K562 treated with DMSO at 1 percent for 12 hours (cell line): ENCODE data around the gene LHX2. TPM values are rescaled to one million over a fixed set of nuclear protein-coding genes. Genes with fewer than 3 reads are reported as not detected.

Experiments
- total RNA-seq: library from RNA; unstranded; fragments of 300-600 nt; gene quantifications from 2 replicates; pipeline ENCODE4 v1.2.3, GENCODE V29; 2022; ENCODE audit not compliant: insufficient read depth

LHX2 gene, protein sequence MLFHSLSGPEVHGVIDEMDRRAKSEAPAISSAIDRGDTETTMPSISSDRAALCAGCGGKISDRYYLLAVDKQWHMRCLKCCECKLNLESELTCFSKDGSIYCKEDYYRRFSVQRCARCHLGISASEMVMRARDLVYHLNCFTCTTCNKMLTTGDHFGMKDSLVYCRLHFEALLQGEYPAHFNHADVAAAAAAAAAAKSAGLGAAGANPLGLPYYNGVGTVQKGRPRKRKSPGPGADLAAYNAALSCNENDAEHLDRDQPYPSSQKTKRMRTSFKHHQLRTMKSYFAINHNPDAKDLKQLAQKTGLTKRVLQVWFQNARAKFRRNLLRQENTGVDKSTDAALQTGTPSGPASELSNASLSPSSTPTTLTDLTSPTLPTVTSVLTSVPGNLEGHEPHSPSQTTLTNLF
- total RNA-seq: not detected in 2 replicates

DNA sequence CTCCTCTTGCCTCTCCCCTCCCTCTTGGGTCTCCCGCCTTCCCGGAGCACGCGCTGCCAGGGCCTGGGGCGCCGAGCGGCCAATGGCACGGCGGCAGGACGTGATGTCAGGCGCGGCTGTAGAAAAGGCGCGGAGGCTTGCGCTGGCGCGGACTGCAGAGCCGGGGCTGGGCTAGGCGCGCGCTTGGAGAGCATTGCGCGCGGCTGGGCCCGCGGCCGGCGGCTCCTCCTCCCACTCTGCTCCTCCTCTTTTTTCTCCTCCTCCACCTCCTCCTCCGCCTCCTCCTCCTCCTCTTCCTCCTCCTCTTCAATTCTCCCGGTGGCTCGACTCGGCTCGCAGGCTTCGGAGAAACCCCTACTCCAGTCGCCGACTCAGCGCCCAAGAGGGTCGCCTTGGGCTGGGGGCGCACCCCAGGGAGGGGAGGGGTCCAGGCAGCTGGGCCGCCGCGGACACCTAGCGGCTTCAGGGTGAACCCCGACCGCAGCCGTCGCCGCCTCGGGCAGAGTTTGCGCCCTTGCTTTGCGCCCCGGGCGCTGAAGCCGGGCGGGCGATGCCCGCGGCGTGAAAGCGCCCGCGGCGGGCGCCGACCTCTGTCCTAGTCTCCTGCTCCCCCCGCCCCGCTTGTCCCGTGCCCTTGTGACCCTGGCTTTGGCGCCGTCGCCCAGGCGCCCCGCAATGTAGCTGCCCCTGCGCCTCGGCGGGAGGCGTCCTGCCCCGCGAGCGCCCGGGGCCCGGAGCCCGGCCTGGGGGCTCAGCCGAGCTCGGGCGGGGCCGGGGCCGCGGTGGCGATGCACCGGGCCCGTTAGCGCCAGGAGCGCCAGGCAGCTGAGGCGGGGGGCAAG lies at the start of gene LHX2:
TSS of gene LHX2 (plus strand) at position 309 of the 842 bp plus-strand sequence. CDS start 581 bp downstream, outside the sequence.

Other genes with a start within 250 kb of the LHX2 start
- 5.5 and 9.5 TPM in 2 replicates for gene DENND1A, start 81.6 kb upstream of the LHX2 start, total RNA-seq
- 4.4 and 10.4 TPM in 2 replicates for gene NEK6, start 246.2 kb downstream of the LHX2 start, total RNA-seq